Endothelial cell of umbilical vein (primary cell): ENCODE results near the gene RPRD2. TPM values are rescaled to one million over a fixed set of nuclear protein-coding genes. Genes with fewer than 3 reads are reported as not detected.

Source experiments
- BruUV-seq: library from RNA; stranded (reverse); fragments of 400-500 nt; replicated peaks from 2 replicates; lab custom pipeline; 2021; lab: Mats Ljungman, UMichigan
- CTCF ChIA-PET: fragments of 300-600, 350-600 bp; sonication (Branson Sonifier 250); formaldehyde crosslinking; loops from one replicate; lab custom pipeline; 2021; ENCODE audit warnings: antibody characterized with exemption, inconsistent platforms; lab: Charles Lee
- POLR2A ChIA-PET: fragments of 300-600, 350-600 bp; sonication (Branson Sonifier 250); formaldehyde crosslinking; loops from one replicate; lab custom pipeline; 2021; ENCODE audit warnings: antibody characterized with exemption, inconsistent platforms; lab: Charles Lee
- DNase-seq: peaks from one replicate; pipeline ENCODE4 v3.0.0-alpha.2; 2011; ENCODE audit warnings: low read depth, low spot score
- FAIRE-seq: peaks from 2 replicates; lab custom pipeline; 2011; peaks lifted over from hg19 to GRCh38; lab: Jason Lieb, UNC
- H2AFZ ChIP-seq: 2 replicates; pipeline ENCODE4 v1.6.0; 2012; ENCODE audit warnings: low read depth, low read length, control low read depth, inconsistent platforms
- H3K27ac ChIP-seq: 2 replicates; pipeline ENCODE4 v1.5.1; 2011; ENCODE audit warnings: low read depth, mild to moderate bottlenecking, control low read depth, low read length, moderate library complexity; ENCODE audit not compliant: insufficient read depth
- H3K27me3 ChIP-seq, 2 experiments: 2 replicates each; pipeline versions ENCODE4 v1.6.0 to v1.6.1; 2011; ENCODE audit warnings: low read length in 2 of 2, mixed read lengths in 1 of 2; ENCODE audit not compliant: control insufficient read depth in 2 of 2, insufficient read depth in 2 of 2
- H3K36me3 ChIP-seq, 2 experiments: 2 replicates in 1 of 2; 3 replicates in 1 of 2; pipeline ENCODE4 v1.5.1; 2011; ENCODE audit warnings: low read length in 2 of 2, mild to moderate bottlenecking in 1 of 2, moderate library complexity in 1 of 2; ENCODE audit not compliant: control insufficient read depth in 2 of 2, insufficient read depth in 2 of 2; ENCODE audit errors: extremely low read depth in 1 of 2
- H3K4me1 ChIP-seq: 3 replicates; pipeline ENCODE4 v1.5.1; 2011; ENCODE audit warnings: mild to moderate bottlenecking, low read length; ENCODE audit not compliant: control insufficient read depth, insufficient read depth; ENCODE audit errors: extremely low read depth
- H3K4me2 ChIP-seq: 2 replicates; pipeline ENCODE4 v1.6.1; 2011; ENCODE audit warnings: low read length, control low read depth, mixed read lengths; ENCODE audit not compliant: insufficient read depth
- H3K4me3 ChIP-seq, 3 experiments: fragments of 200-600 bp in 1 of 3; sonication (generic), shearing (Covaris generic) in 1 of 3; replicated peaks in 1 of 3; 2 replicates each; pipeline ENCODE4 v1.5.1; 2011 to 2016; ENCODE audit warnings: control low read depth in 3 of 3, low read length in 3 of 3, mild to moderate bottlenecking in 2 of 3, inconsistent platforms in 1 of 3, low read depth in 1 of 3, moderate library complexity in 1 of 3; ENCODE audit not compliant: insufficient read depth in 1 of 3
- H3K79me2 ChIP-seq: 2 replicates; pipeline ENCODE4 v1.6.0; 2012; ENCODE audit warnings: low read length, inconsistent platforms; ENCODE audit not compliant: control insufficient read depth, insufficient read depth
- H3K9ac ChIP-seq: replicated peaks from 2 replicates; pipeline ENCODE3; 2011; ENCODE audit warnings: low read length, control low read depth; ENCODE audit not compliant: insufficient read depth; ENCODE audit errors: extremely low read depth
- H3K9me1 ChIP-seq: replicated peaks from 3 replicates; pipeline ENCODE4 v1.6.0; 2011; ENCODE audit warnings: mild to moderate bottlenecking, low read length; ENCODE audit not compliant: control insufficient read depth, insufficient read depth; ENCODE audit errors: extremely low read depth
- H3K9me3 ChIP-seq: replicated peaks from 2 replicates; pipeline ENCODE4 v1.5.1; 2012; ENCODE audit warnings: low read length, inconsistent platforms; ENCODE audit not compliant: control insufficient read depth, insufficient read depth
- H4K20me1 ChIP-seq: replicated peaks from 2 replicates; pipeline ENCODE3; 2011; ENCODE audit warnings: mild to moderate bottlenecking, low read length; ENCODE audit not compliant: control insufficient read depth, insufficient read depth; ENCODE audit errors: extremely low read depth
- EZH2 ChIP-seq: IDR thresholded peaks from 2 replicates; pipeline ENCODE4 v1.6.1; 2012; ENCODE audit warnings: borderline replicate concordance, low read depth, mild to moderate bottlenecking, moderate library complexity, low read length, inconsistent platforms; ENCODE audit not compliant: severe bottlenecking
- FOS ChIP-seq: IDR thresholded peaks from 2 replicates; pipeline ENCODE4 v1.6.1; 2011; ENCODE audit warnings: mild to moderate bottlenecking, low read length, moderate library complexity, borderline replicate concordance; ENCODE audit not compliant: insufficient read depth
- GATA2 ChIP-seq: IDR thresholded peaks from 2 replicates; pipeline ENCODE4 v1.7.0; 2011; ENCODE audit warnings: low read depth, mild to moderate bottlenecking, moderate library complexity, mixed read lengths, low read length; ENCODE audit not compliant: insufficient read length, insufficient read depth
- JUN ChIP-seq: IDR thresholded peaks from 2 replicates; pipeline ENCODE4 v1.6.1; 2011; ENCODE audit warnings: borderline replicate concordance, low read depth; ENCODE audit not compliant: insufficient read length, insufficient read depth
- MYC ChIP-seq: IDR thresholded peaks from one replicate; pipeline ENCODE4 v1.6.1; 2011; ENCODE audit warnings: mild to moderate bottlenecking, low read depth, low read length
- POLR2A ChIP-seq: IDR thresholded peaks from 2 replicates; pipeline ENCODE4 v1.6.1; 2012; ENCODE audit warnings: low read depth, mild to moderate bottlenecking, control low read depth, low read length
- POLR2AphosphoS5 ChIP-seq: IDR thresholded peaks from 2 replicates; pipeline ENCODE4 v1.6.1; 2012; ENCODE audit warnings: low read depth, mild to moderate bottlenecking, control low read depth, low read length, moderate library complexity; ENCODE audit not compliant: insufficient read depth
- dilution Hi-C: fragments of 300-500 bp; cut with MboI; formaldehyde crosslinking; loops from one replicate; pipeline ENCODE4 v1.15.0; 2019; ENCODE audit warnings: low sequenced_read_pairs; ENCODE audit not compliant: extremely low pct_ligation_motif_present
- intact Hi-C: fragments of 100-400 bp; cut with micrococcal nuclease; formaldehyde crosslinking; loops from one replicate; pipeline ENCODE4 v1.10.0; 2022
- polyA plus RNA-seq, 4 experiments: library from polyadenylated mRNA; depleted of rRNA in 3 of 4; stranded (reverse) in 3 of 4; unstranded in 1 of 4; fragments of >200 nt; gene quantifications; 2 replicates each; pipeline versions ENCODE4 v1.2.1 to v1.2.3, GENCODE V29; 2011 to 2012; ENCODE audit warnings: missing spikeins in 1 of 4
- total RNA-seq: library from RNA; stranded (reverse); gene quantifications from 2 replicates; pipeline ENCODE4 v1.2.3, GENCODE V29; 2021
- TF ChIP-seq, protein P1 (sequence below): IDR thresholded peaks from 2 replicates; pipeline ENCODE4 v1.6.1; 2011; ENCODE audit not compliant: insufficient read depth, insufficient read length
- TF ChIP-seq, protein P2 (sequence below), 2 donors: IDR thresholded peaks; 1 replicate in 1 of 2; 2 replicates in 1 of 2; pipeline ENCODE4 v1.5.1; 2011; ENCODE audit warnings: low read length in 2 of 2, mild to moderate bottlenecking in 2 of 2, moderate library complexity in 2 of 2, control low read depth in 1 of 2, inconsistent platforms in 1 of 2, low read depth in 1 of 2; ENCODE audit not compliant: insufficient read depth in 1 of 2; ENCODE audit errors: extremely low read depth in 1 of 2

The RPRD2 gene
- total and polyA plus RNA-seq, 2 donors (not counting 3 experiments of a cell fraction or from before 2014, with no cell fraction given) = 12.9 to 23.9 TPM

DNA sequence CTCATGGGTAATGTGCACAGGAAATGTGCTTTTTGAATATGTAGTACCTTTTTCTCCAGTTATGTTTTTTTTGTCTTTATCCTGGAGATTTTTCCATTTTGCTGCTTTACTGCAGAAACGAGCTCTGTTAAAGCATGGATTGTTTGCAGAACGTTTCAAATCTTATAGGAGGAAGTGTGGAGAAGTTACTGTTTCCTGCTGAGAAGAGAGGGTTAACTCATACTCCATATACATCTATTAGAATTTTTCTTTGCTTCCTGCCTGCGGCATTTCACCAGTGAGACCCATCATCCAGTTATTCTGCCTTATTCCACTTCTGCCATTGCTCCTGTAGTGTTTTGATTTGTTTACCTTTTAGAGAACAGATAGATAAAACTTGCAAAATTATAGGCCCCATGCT lies 2.0 kb downstream of the RPRD2 start:
- no peaks in the 10 kb centered on the region for H4K20me1 ChIP-seq
- no peaks in the 10 kb centered on the region for H3K27me3 ChIP-seq
- CTCF ChIA-PET = interaction anchor here (1.4 kb wide), 1 partner anchor 48 kb away, joined by 3 read pairs; no protein-coding TSS in a partner anchor
- FAIRE-seq = no peak
- TF ChIP-seq POLR2AphosphoS5 (no peak), JUN (no peak), POLR2A (peak; percentile 39)
- TF ChIP-seq, protein P1, sequence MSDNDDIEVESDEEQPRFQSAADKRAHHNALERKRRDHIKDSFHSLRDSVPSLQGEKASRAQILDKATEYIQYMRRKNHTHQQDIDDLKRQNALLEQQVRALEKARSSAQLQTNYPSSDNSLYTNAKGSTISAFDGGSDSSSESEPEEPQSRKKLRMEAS = no peak
- BruUV-seq = no TSS peak
- POLR2A ChIA-PET = no interaction called here
- peak overlapping the region; percentile 95 for H3K9ac ChIP-seq
- intact Hi-C loops (loop anchor here (2.0 to 10.0 kb wide), 5 partner anchors 45 to 259 kb away; partner anchors contain the start of genes ANP32E, ENSA, FALEC and PRPF3), dilution Hi-C loops (no loop called here)
- H3K9me3 ChIP-seq = no peaks in the 10 kb centered on the region
- H3K4me2 ChIP-seq = peak overlapping the region; percentile 100
- peak; percentile 38 for DNase-seq
- H3K9me1 ChIP-seq = no peaks in the 10 kb centered on the region
- H3K79me2 ChIP-seq = peaks cover 58% of the 10 kb centered on the region
- H3K27ac ChIP-seq = peak overlapping the region; percentile 75
- peaks cover 18% of the 10 kb centered on the region for H3K4me1 ChIP-seq
- no peak overlapping the region for H2AFZ ChIP-seq
- H3K36me3 ChIP-seq = no peaks in the 10 kb centered on the region
- H3K4me3 ChIP-seq = peak overlapping the region; percentile 58 to 95 (median 84)

DNA sequence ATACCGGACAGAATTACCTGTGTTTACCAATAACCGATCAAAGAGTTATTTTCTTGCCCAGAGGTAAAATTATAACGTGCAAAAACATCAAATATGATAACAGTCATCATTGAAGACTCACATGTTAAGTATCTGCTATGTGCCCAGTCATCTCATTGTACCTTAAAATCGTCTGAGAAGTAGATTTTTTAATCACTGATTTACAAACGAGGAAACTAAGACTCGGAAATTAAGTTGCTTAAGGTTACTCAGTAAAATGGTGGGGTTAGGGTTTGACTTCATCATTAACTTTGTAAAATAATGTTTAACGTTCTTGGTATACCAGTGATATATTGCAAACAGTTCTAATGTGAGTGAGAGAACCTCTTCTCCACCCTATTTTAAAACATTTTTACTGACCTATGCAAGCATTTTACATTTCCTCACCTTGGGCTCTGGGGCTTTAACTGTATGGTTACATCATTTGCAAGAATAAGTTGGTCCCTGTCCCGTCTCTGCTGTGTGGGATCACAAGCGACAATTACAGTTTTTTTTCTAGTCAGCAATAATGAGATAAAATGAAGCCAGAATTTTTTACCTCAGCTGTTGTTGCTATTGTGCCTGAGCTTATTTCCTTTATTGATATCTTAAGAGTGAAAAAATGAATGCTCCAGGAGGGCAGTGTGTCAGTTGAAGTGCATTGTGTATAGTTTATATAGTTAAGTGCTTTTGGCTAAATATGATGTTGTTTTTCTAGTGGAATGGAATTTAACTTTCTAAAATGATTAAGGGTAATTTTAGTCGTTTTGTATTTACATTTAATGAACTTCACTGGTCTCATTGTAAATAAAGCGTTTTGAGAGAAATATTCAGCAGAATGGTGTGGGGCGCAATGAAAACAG lies 2.7 kb downstream of the RPRD2 start:
- Histone ChIP-seq H3K9me1 (no peaks in the 10 kb centered on the region), H3K4me1 (peaks cover 18% of the 10 kb centered on the region), H3K9ac (peak overlapping the region; percentile 95), H3K27me3 (no peaks in the 10 kb centered on the region), H2AFZ (peak overlapping the region; percentile 9), H3K36me3 (no peaks in the 10 kb centered on the region), H3K4me3 (peak overlapping the region; percentile 58 to 95 (median 84)), H3K79me2 (peaks cover 65% of the 10 kb centered on the region), H3K9me3 (no peaks in the 10 kb centered on the region), H3K27ac (peak overlapping the region; percentile 75), H3K4me2 (peak overlapping the region; percentile 100), H4K20me1 (no peaks in the 10 kb centered on the region)
- ChIA-PET POLR2A (no interaction called here), CTCF (interaction anchor here (1.4 kb wide), 1 partner anchor 47 kb away, joined by 3 read pairs; no protein-coding TSS in a partner anchor)
- TF ChIP-seq POLR2A (no peak), FOS (no peak), EZH2 (no peak), MYC (no peak), JUN (no peak), GATA2 (no peak), POLR2AphosphoS5 (no peak)
- TF ChIP-seq, protein P1 = no peak
- TF ChIP-seq, protein P2, sequence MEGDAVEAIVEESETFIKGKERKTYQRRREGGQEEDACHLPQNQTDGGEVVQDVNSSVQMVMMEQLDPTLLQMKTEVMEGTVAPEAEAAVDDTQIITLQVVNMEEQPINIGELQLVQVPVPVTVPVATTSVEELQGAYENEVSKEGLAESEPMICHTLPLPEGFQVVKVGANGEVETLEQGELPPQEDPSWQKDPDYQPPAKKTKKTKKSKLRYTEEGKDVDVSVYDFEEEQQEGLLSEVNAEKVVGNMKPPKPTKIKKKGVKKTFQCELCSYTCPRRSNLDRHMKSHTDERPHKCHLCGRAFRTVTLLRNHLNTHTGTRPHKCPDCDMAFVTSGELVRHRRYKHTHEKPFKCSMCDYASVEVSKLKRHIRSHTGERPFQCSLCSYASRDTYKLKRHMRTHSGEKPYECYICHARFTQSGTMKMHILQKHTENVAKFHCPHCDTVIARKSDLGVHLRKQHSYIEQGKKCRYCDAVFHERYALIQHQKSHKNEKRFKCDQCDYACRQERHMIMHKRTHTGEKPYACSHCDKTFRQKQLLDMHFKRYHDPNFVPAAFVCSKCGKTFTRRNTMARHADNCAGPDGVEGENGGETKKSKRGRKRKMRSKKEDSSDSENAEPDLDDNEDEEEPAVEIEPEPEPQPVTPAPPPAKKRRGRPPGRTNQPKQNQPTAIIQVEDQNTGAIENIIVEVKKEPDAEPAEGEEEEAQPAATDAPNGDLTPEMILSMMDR (IDR thresholded peaks at IDR 0.05; ENCODE audit: extremely low read depth in 1 of 2, insufficient read depth in 1 of 2, low read depth in 1 of 2, low read length in 2 of 2) = no peak
- DNase-seq (peak; percentile 38), FAIRE-seq (peak; percentile 15)
- BruUV-seq = no TSS peak
- dilution Hi-C loops (no loop called here), intact Hi-C loops (loop anchor here (5.0 to 10.0 kb wide), 4 partner anchors 51 to 258 kb away; partner anchors contain the start of genes ANP32E, ENSA and FALEC)
